ENCODE data around the gene MBNL2.

MBNL2 gene

DNA sequence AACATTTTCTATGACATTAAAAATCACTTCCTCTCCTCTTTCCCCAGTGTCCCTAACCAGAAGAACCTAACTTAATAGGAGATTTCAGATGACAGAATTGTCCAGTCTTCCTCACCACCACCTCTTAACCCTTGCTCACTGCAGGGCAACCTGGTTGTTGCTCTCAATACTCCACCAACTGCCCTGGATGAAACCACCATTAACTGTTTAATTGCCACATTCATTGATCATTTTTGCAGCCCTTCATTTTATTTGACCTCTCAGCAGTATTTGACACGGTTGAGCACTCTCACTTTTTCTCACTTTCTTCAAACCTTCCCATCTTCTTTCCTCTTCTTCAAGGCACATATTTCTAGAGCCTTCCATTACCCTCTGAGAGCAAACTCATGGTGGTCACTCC, 84.0 kb downstream of the MBNL2 start:
- DNase-seq = no peak

GRCh38 chr13:97306645-97307044, 84.5 kb downstream of the MBNL2 start:
- DNase-seq = no peak

DNA sequence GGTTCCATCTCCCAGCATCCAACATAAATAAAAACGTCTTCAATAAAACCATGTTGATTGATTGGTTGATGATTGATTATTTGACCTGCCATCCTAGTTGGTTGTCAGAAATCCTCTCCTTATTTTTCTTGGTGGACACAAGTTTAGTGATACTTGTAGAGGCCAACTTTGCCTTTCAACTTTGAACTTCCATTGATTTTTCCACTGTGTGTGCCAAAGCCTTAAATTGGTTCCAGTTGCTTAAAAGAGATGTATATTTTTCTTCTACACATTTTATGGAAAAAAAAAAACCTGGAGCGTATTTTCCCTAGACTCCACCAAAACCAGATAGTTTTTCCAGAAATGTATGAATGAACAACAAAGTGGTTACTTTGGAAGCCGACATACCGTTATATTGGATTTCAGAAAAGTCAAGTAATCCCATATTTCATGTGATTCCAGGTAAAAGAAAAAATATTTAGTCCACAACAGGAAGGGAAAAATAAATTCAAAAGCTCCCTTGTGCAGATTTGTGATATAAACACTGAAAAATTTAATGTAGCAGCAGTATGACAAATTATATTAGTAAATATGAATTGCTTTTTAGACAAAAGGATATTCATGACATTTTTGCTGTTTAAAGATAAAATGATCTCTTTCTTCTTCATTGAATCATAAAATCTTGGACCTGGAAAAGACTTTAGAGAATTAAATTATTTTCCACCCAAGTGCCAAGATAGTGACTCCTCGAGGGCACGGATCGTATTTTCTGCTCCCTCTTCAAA, 85.2 kb downstream of the MBNL2 start:
- DNase-seq = no peak

- no peak for DNase-seq
Observed at GRCh38 chr13:97307882-97308624, 85.9 kb downstream of the MBNL2 start.

DNA sequence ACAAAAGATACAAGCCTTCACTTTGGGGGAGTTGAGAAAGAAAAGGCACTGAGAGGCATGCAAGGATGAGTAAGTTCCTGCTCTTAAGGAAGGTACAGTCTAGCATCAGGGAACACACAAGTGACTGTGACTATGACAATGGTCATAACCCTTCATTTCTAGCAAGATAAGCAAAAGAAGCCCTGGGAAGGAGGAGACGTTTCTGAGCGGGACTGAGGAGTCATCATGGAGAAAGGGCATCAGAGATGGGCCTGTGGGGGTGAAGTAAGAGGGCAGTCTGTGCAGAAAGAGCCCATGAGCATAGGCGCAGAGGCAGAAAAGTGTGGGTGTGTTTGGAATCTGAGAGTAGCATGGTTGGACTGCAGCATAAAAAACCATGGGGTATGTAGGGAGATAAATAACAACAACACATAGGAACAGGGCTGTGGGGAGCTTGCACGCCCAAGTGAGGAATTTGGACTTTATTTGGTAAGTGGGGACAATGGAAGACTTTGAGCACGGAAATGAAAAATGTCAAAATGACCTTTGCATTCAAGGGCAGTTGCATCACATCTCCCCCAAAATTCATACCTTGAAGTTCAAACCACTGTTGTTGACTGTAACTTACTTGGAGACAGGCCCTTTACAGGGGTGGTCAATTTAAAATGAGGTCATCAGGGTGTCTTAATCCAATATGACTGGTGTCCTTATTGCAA, 86.7 kb downstream of the MBNL2 start:
- no peak for DNase-seq

- DNase-seq = peak; percentile 4
Observed at GRCh38 chr13:97310809-97311436, 88.8 kb downstream of the MBNL2 start.

- DNase-seq = no peak
Observed at GRCh38 chr13:97311956-97312355, 89.8 kb downstream of the MBNL2 start.

DNA sequence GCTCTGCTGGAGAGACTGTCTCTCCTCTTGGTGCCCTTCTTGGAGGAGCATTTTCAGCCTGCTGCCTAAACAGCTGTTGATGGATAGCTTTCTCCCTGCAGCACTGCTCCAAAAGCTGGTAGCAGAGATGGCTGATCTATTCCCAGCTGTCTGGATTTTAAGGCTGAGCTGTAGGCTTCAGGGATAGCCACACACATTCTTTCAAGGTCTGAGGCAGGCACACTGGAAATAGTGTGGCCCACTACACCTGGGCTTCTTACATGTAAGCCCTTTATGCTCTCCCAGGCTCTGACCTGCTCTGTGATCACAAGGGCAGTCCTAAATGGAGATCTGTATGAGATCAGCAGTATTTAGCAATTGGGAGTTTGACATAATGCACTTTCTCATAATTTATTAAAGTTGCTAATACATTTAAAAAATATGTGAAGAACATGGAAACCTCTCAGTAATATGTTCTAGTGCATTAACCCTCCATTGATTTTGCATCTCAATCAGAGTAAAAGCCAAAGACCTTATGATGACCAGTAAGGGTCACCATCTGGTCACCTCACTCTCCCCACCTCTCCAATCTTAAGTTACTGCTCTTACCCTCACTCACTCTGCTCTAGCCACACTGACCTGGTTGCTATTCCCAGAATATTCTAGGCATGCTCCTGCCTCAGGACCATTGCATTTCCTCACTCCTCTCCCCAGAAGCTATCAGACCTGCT, 91.6 kb downstream of the MBNL2 start:
- DNase-seq = no peak

DNA sequence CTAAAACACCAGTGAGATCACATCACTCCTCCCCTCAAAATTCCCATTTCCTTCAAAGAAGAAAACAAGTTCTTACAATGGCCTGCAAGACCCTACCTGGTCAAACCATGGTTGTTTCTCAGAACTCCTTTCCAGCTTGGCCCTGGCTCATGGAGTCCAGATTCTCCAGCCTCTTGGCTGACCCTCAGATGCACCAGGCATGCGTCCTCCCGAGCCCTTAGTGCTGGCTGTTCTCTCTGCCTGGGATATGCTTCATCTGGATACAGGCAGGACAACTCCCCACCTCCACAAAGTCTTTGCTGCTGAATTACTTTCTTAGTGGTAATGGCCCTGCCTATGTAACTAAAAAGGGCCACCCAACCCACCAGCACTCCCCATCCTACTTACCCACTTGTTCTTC, 94.3 kb downstream of the MBNL2 start:
- DNase-seq = no peak

- no peak for DNase-seq
Observed at GRCh38 chr13:97317933-97318332, 95.8 kb downstream of the MBNL2 start.

DNA sequence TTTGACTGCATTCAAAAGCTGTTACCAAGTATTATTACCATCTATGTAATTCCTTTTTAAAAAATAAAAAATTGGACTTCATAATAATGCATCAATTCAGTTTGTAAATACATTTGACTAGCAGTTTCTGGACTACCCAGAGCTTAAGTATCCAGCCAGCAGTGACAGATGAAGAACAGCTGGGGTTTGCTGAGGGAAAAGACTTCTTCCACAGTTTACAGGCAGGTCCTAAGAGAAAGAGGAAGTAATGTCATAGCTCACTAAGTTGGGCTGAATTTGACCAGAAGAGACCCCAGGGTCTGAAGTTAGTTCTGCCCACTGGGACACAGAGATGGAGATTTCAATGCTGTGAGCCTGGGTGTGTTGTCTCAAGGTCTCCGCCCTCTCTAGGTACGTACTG, 96.4 kb downstream of the MBNL2 start:
- DNase-seq = no peak

GRCh38 chr13:97319113-97319720, 97.1 kb downstream of the MBNL2 start:
- DNase-seq = no peak

DNA sequence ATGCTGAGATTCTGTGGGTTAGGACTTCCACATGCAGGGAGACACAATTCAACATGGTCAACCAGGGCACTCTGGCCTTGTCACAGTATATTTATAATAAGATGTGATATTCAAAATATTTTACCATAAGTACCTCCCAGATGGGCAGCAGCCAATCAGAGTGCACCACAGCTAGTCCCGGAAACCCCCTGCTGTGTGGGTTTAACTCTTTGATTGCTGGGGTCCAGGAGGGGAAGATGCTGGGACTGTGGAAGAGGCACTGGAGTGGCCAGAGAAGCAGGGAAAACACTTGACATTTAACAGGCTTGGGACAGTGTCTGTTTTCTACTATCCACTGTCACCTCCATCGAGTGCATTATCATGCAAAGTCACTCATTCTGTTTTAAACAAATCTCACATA, 99.0 kb downstream of the MBNL2 start:
- DNase-seq = no peak

DNA sequence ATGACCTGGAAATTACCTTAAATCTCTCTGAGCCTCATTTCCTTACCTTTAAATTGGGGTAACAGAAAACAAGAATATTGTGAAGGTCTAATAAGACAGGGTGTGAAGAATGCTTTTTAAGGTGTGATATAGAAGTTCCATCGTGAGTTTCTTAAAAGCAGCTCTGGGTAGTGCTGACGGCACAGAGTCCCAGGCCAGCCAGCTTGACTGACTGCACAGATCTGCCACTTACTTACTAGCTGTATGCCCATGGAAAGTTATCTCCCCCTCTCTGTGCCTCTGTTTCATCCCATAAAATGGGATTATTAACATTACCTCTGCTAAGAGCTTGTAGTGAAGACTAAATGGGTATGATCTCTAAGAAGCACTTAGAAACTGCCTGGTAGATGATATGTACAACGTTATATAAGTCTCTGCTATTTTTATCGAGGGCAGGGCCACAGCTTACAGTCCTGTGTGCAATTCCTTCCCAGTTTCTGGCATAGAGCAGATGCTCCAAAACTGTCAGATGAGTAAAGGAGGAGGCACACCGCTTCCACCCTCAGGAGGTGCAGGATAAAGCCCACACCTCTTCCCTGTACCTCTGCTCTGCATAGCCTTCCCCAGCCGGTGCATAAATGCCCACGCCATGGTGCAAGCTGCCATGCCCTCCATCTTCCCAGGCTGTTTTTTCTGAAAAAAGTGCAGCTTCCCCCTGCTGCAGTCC, 99.6 kb downstream of the MBNL2 start:
- DNase-seq = no peak

GRCh38 chr13:97322740-97323342, 100.7 kb downstream of the MBNL2 start:
- DNase-seq = no peak

DNA sequence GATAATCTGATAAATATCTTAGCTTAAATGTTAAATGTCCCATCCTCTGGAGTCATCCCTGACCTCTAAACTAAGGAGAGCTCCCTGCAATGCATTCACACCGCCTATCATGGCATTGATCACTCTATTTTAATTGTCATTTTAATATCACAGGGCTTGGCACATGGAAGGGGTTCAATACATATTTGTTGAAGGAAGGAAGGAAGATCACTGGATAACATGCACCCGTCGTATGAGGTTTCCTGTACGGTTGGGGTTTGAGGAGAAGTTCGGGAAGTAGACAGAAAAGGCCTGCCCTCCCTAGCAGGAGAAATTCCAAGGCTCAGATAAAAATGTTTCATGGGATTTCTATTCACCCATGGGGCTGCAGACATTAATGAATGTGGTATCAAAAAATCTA, 102.0 kb downstream of the MBNL2 start:
- no peak for DNase-seq

- no peak for DNase-seq
Observed at GRCh38 chr13:97325738-97326137, 103.6 kb downstream of the MBNL2 start.

DNA sequence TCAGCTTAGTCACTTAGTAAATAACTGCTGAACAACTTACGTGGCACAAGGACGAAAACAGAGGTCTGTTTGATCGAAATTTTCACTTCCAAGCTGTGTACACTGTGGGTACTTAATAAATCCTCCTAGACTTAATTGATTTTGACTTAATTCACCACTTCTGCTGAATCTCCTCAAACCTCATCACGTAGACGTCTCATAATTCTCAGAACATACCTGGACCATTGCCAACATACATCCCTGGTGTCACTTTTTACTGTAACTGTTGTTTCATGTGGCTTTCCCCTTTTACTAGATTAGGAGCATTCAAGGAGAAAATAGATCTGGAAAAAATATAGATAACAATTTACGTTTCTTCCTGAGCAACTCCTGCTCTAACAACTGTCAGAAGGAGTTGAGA, 105.0 kb downstream of the MBNL2 start:
- no peak for DNase-seq

- no peak for DNase-seq
Observed at GRCh38 chr13:97327506-97328221, 105.5 kb downstream of the MBNL2 start.

DNA sequence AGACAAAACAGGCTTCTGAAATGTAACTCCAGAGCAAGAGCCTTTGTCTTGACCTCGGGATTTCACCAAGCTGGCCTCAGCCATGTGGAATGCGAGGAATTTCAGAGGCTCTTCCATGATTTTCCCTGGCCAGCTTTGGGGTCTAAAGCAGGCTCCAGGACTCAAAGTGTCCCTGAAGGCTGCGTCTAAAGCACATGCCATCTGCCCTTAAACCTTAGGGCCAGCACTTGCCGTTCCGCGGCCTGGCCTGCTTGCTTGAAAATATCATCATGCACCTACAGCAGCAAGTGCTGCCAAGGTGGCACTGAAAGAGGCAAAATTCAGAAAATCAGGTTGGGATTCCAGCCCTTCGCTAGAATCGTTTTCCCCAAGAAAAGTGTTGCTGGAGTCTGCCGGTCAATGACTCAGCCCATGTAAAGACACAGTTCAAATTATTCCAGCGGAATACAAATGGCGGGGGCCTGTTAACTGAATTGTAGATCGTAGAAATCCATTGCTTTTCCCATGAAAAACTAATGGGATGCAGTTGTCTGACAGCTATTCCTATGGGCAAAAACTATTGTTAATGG, 106.2 kb downstream of the MBNL2 start:
- no peak for DNase-seq
